GM12874 (cell line): ENCODE data around the gene JAKMIP1.

Experiments used
- CTCF ChIP-seq: IDR thresholded peaks from 2 replicates; pipeline ENCODE4 v1.5.1; 2011; ENCODE audit warnings: low read depth, mild to moderate bottlenecking, control low read depth, low read length, moderate library complexity; ENCODE audit not compliant: insufficient read depth

The JAKMIP1 gene

GRCh38 chr4:5980436-5981155 lies 219.8 kb downstream of the JAKMIP1 start:
- no peak for TF ChIP-seq CTCF

- 0 out of 2 replicates have a peak, but pooled peaks have one; percentile 9 for TF ChIP-seq CTCF
These were observed 220.4 kb downstream of the JAKMIP1 start for GRCh38 chr4:5979981-5980380.

GRCh38 chr4:5976921-5977320 lies 223.4 kb downstream of the JAKMIP1 start:
- TF ChIP-seq CTCF = no peak

- no peak for TF ChIP-seq CTCF
These were observed 223.9 kb downstream of the JAKMIP1 start for GRCh38 chr4:5976431-5976830.
